HepG2 (cell line): ENCODE results near the gene WDFY1. TPM values are rescaled to one million over a fixed set of nuclear protein-coding genes. Genes with fewer than 3 reads are reported as not detected.

Source experiments
- AHR ChIP-seq: IDR thresholded peaks from 2 replicates; pipeline ENCODE4 v1.6.1; 2018; ENCODE audit warnings: missing genetic modification reagents, missing compliant biosample characterization
- ARNTL ChIP-seq: sonication (generic); formaldehyde crosslinking; IDR thresholded peaks from 2 replicates; pipeline ENCODE4 v1.4.0; 2020; ENCODE audit warnings: mild to moderate bottlenecking, missing genetic modification reagents
- DZIP1 ChIP-seq: sonication (generic); formaldehyde crosslinking; IDR thresholded peaks from 2 replicates; pipeline ENCODE4 v1.5.0; 2020; ENCODE audit warnings: mild to moderate bottlenecking, missing genetic modification reagents
- ERF ChIP-seq: IDR thresholded peaks from 2 replicates; pipeline ENCODE4 v1.6.1; 2018; ENCODE audit warnings: missing biosample characterization, missing genetic modification reagents
- FOSL2 ChIP-seq: sonication (generic); formaldehyde crosslinking; IDR thresholded peaks from 2 replicates; pipeline ENCODE4 v1.4.0; 2020; ENCODE audit warnings: missing genetic modification reagents
- GABPA ChIP-seq, 2 experiments: IDR thresholded peaks; 2 replicates each; pipeline ENCODE4 v1.6.1; 2011 to 2016; ENCODE audit warnings: low read depth in 2 of 2, low read length in 1 of 2, missing biosample characterization in 1 of 2, missing genetic modification characterization in 1 of 2
- GMEB2 ChIP-seq: IDR thresholded peaks from 2 replicates; pipeline ENCODE4 v1.6.1; 2016; ENCODE audit warnings: missing biosample characterization, missing genetic modification reagents, low read depth
- IRF2 ChIP-seq: IDR thresholded peaks from 2 replicates; pipeline ENCODE4 v1.6.1; 2018; ENCODE audit warnings: missing genetic modification reagents, missing compliant biosample characterization
- ISX ChIP-seq: sonication (generic); formaldehyde crosslinking; conservative IDR thresholded peaks from 2 replicates; pipeline ENCODE4 v1.5.0; 2020; ENCODE audit warnings: missing genetic modification reagents
- KDM5B ChIP-seq: sonication (generic); formaldehyde crosslinking; IDR thresholded peaks from 2 replicates; pipeline ENCODE4 v1.4.0; 2020; ENCODE audit warnings: missing genetic modification reagents, mild to moderate bottlenecking, borderline replicate concordance
- MAF1 ChIP-seq: sonication (generic); formaldehyde crosslinking; IDR thresholded peaks from 2 replicates; pipeline ENCODE4 v1.5.0; 2020; ENCODE audit warnings: missing genetic modification reagents, borderline replicate concordance
- NR2C2 ChIP-seq: sonication (generic); formaldehyde crosslinking; IDR thresholded peaks from 2 replicates; pipeline ENCODE4 v1.4.0; 2020; ENCODE audit warnings: missing genetic modification reagents, mild to moderate bottlenecking, moderate library complexity, borderline replicate concordance
- RBM22 ChIP-seq: fragments of 200-400 bp; formaldehyde crosslinking; optimal IDR thresholded peaks from 2 replicates; pipeline ENCODE3; 2017; ENCODE audit warnings: mild to moderate bottlenecking, low read length, moderate library complexity
- SOX13 ChIP-seq, 3 experiments: fragments of 450-650 bp in 1 of 3; sonication (generic) in 1 of 3; formaldehyde crosslinking in 1 of 3; IDR thresholded peaks in 2 of 3; conservative IDR thresholded peaks in 1 of 3; 2 replicates each; pipeline versions ENCODE4 v1.5.0 to v1.6.1; 2016 to 2020; ENCODE audit warnings: antibody characterized with exemption in 1 of 3, mild to moderate bottlenecking in 1 of 3, missing compliant biosample characterization in 1 of 3, missing genetic modification reagents in 1 of 3, moderate library complexity in 1 of 3
- TOPORS ChIP-seq: sonication (generic); formaldehyde crosslinking; IDR thresholded peaks from 2 replicates; pipeline ENCODE4 v1.8.0; 2023; ENCODE audit warnings: mild to moderate bottlenecking, missing genetic modification reagents
- ZFP36 ChIP-seq: fragments of 150-350 bp; IDR thresholded peaks from 2 replicates; pipeline ENCODE4 v1.6.1; 2018; ENCODE audit warnings: borderline replicate concordance, low read length, low read depth; ENCODE audit not compliant: partially characterized antibody
- ZNF225 ChIP-seq: sonication (generic); formaldehyde crosslinking; IDR thresholded peaks from 2 replicates; pipeline ENCODE4 v1.4.0; 2020; ENCODE audit warnings: mild to moderate bottlenecking, missing genetic modification reagents
- ZNF446 ChIP-seq: sonication (generic); formaldehyde crosslinking; IDR thresholded peaks from 2 replicates; pipeline ENCODE4 v1.5.0; 2020; ENCODE audit warnings: mild to moderate bottlenecking, missing genetic modification reagents
- ZNF652 ChIP-seq: IDR thresholded peaks from 2 replicates; pipeline ENCODE4 v1.6.1; 2016; ENCODE audit warnings: low read depth, borderline replicate concordance
- ZNF7 ChIP-seq: IDR thresholded peaks from 2 replicates; pipeline ENCODE4 v1.6.1; 2016; ENCODE audit warnings: missing biosample characterization, missing genetic modification reagents
- polyA plus RNA-seq, 8 experiments: library from polyadenylated mRNA; depleted of rRNA in 3 of 8; stranded (reverse) in 7 of 8; unstranded in 1 of 8; fragments of >200 nt; fragmentation: Illumina TruSeq in 4 of 8; extraction: Trizol in 4 of 8; gene quantifications; 2 replicates each; pipeline versions ENCODE4 v1.2.1 to v1.2.3, GENCODE V29; 2011 to 2016; ENCODE audit warnings: low read depth in 4 of 8, missing spikeins in 1 of 8, mixed read lengths in 1 of 8; ENCODE audit not compliant: insufficient read depth in 1 of 8
- total RNA-seq, 5 experiments: library from RNA; depleted of rRNA; stranded (reverse); fragments of >200 nt; fragmentation: Illumina TruSeq; extraction: Trizol; gene quantifications; 2 replicates each; pipeline ENCODE4 v1.2.3, GENCODE V29; 2016; ENCODE audit warnings: low read depth in 1 of 5
- TF ChIP-seq, protein P1 (sequence below): conservative IDR thresholded peaks from 2 replicates; pipeline ENCODE4 v1.6.1; 2018; ENCODE audit warnings: missing genetic modification reagents

The WDFY1 gene
- total and polyA plus RNA-seq, 2 of the 13 experiments (the other 11 are each of a cell fraction or from before 2014, with no cell fraction given) = 77.0 to 78.4 TPM

GRCh38 chr2:223993634-223994232, 48.6 kb upstream of the WDFY1 start (continued):
- TF ChIP-seq IRF2 (CRISPR knock-in tag) = peak; percentile 42; the same call in 1 of the 2 replicates
- no peak for TF ChIP-seq RBM22
- TF ChIP-seq ZNF7 = no peak
- no peak for TF ChIP-seq DZIP1 (CRISPR knock-in tag)
- TF ChIP-seq KDM5B (CRISPR knock-in tag) = no peak
- no peak for TF ChIP-seq SOX13 (IDR thresholded peaks at IDR 0.05)
- peak in 1 of 2 experiments; percentile 28; a peak in 1 of 4 replicates for TF ChIP-seq SOX13 (CRISPR knock-in tag; conservative IDR thresholded peaks at IDR 0.05 in 1 of 2, IDR thresholded peaks at IDR 0.05 in 1 of 2)
- TF ChIP-seq ISX (CRISPR knock-in tag) = no peak
- 0 out of 2 replicates have a peak, but pooled peaks have one; percentile 37 for TF ChIP-seq FOSL2 (CRISPR knock-in tag)
- TF ChIP-seq TOPORS (CRISPR knock-in tag) = no peak
- no peak for TF ChIP-seq ARNTL (CRISPR knock-in tag)
- no peak for TF ChIP-seq NR2C2 (CRISPR knock-in tag)
- TF ChIP-seq GMEB2 (CRISPR knock-in tag) = no peak
- no peak for TF ChIP-seq ZFP36
- TF ChIP-seq AHR = no peak
- TF ChIP-seq GABPA (IDR thresholded peaks at IDR 0.05; ENCODE audit: low read depth, low read length) = no peak
- 0 out of 2 replicates have a peak, but pooled peaks have one; percentile 8 for TF ChIP-seq GABPA (CRISPR knock-in tag; IDR thresholded peaks at IDR 0.05; ENCODE audit: low read depth)
- TF ChIP-seq ZNF225 = no peak
- TF ChIP-seq ERF (CRISPR knock-in tag) = no peak
- no peak for TF ChIP-seq ZNF446 (CRISPR knock-in tag)
- TF ChIP-seq MAF1 (CRISPR knock-in tag) = no peak
- TF ChIP-seq, protein P1, sequence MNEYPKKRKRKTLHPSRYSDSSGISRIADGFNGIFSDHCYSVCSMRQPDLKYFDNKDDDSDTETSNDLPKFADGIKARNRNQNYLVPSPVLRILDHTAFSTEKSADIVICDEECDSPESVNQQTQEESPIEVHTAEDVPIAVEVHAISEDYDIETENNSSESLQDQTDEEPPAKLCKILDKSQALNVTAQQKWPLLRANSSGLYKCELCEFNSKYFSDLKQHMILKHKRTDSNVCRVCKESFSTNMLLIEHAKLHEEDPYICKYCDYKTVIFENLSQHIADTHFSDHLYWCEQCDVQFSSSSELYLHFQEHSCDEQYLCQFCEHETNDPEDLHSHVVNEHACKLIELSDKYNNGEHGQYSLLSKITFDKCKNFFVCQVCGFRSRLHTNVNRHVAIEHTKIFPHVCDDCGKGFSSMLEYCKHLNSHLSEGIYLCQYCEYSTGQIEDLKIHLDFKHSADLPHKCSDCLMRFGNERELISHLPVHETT = no peak
- peak; percentile 39; the same call in 1 of the 2 replicates for TF ChIP-seq ZNF652 (CRISPR knock-in tag)
